Upper lobe of left lung (tissue), 6 donors: ENCODE measurements around the gene AUP1. TPM values are rescaled to one million over a fixed set of nuclear protein-coding genes. Genes with fewer than 3 reads are reported as not detected.

Source experiments
- ATAC-seq, 2 donors: fragments of 200-7000 bp; cut with Tn5 transposase; one replicate each; pipeline ENCODE4 v1.9.1; 2022; ENCODE audit warnings: mild to moderate bottlenecking in 2 of 2, moderate library complexity in 2 of 2; ENCODE audit not compliant: low FRiP score in 2 of 2
- DNase-seq, 2 donors: peaks; one replicate each; pipeline ENCODE4 v3.0.0-alpha.2; 2019 to 2020
- H3K27ac ChIP-seq, 4 donors: fragments of 200-600 bp; sonication (generic); one replicate each; pipeline ENCODE4 v1.5.1; 2016 to 2019
- H3K27me3 ChIP-seq, 4 donors: fragments of 200-600 bp; sonication (generic); one replicate each; pipeline ENCODE4 v1.5.1; 2017 to 2019
- H3K36me3 ChIP-seq, 4 donors: fragments of 200-600 bp; sonication (generic); one replicate each; pipeline ENCODE4 v1.5.1; 2016 to 2019
- H3K4me1 ChIP-seq, 4 donors: fragments of 200-600 bp; sonication (generic); one replicate each; pipeline ENCODE4 v1.5.1; 2018 to 2019
- H3K4me3 ChIP-seq, 4 donors: fragments of 200-600 bp; sonication (generic); one replicate each; pipeline ENCODE4 v1.5.1; 2017 to 2019; ENCODE audit warnings: mild to moderate bottlenecking in 2 of 4, moderate library complexity in 1 of 4
- H3K9me3 ChIP-seq, 4 donors: fragments of 200-600 bp; sonication (generic); one replicate each; pipeline ENCODE4 v1.5.1; 2018 to 2019
- EP300 ChIP-seq, 4 donors: sonication (generic); formaldehyde crosslinking; IDR thresholded peaks; one replicate each; pipeline ENCODE4 v1.5.1; 2017; ENCODE audit warnings: antibody characterized with exemption in 4 of 4, control low read depth in 2 of 4
- POLR2A ChIP-seq, 4 donors: fragments of 450-650 bp; IDR thresholded peaks; one replicate each; pipeline ENCODE4 v1.5.1; 2016 to 2017; ENCODE audit warnings: antibody characterized with exemption in 4 of 4, mild to moderate bottlenecking in 2 of 4
- POLR2AphosphoS5 ChIP-seq, 2 donors: sonication (generic); formaldehyde crosslinking; IDR thresholded peaks; one replicate each; pipeline ENCODE4 v1.5.1; 2017; ENCODE audit warnings: antibody characterized with exemption in 2 of 2
- whole genome bisulfite sequencing, 2 donors: methylation state at CpG; one replicate each; pipeline ENCODE4 v1.1.5; 2017 to 2018; 5-methylcytosine and 5-hydroxymethylcytosine counted together
- total RNA-seq, 6 donors: library from RNA; depleted of rRNA in 4 of 6; stranded (reverse); fragments of >200 nt in 4 of 6; gene quantifications; one replicate each; pipeline versions ENCODE4 v1.1.0 to v1.2.1, GENCODE V29; 2016 to 2021
- TF ChIP-seq, protein P1 (sequence below), 6 experiments: fragments of 450-650 bp in 4 of 6; fragments of 200-600 bp in 2 of 6; sonication (generic) in 2 of 6; IDR thresholded peaks; one replicate each; pipeline ENCODE4 v1.5.1; 2016 to 2019; ENCODE audit warnings: antibody characterized with exemption in 6 of 6
- donor health status: DM: no; HTN: no; CAD: no; lungs with moderate emphysema.
- donor health status: DM: no; HTN: yes; CAD: no; lungs with severe emphysema.

AUP1 gene
- total RNA-seq, 6 donors from 2014 or later: 93.4 to 337 (median 125) TPM

DNA sequence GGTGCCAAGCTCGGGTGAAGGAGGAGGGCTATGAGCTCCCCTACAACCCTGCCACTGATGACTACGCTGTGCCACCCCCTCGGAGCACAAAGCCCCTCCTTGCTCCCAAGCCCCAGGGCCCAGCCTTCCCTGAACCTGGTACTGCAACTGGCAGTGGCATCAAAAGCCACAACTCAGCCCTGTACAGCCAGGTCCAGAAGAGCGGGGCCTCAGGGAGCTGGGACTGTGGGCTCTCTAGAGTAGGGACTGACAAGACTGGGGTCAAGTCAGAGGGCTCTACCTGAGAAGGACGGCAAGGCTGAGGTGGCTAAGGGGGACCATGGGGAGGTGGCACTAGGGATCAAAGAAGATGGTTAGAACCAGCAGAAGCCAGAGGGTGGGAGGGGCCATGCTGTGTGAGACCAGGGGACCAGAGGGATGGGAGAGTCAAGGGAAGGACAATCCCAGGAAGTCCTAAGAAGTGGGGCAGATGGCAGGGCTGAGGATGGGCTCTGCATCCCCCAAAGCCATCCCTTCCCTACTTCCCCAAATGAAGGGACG, 27.4 kb upstream of the AUP1 start:
- H3K36me3 ChIP-seq: peaks cover 0 to 9% (median 7%) of the 10 kb centered on the region in 4 donors
- H3K27me3 ChIP-seq: no peaks in the 10 kb centered on the region
- DNase-seq (no peak), ATAC-seq (no peak)
- TF ChIP-seq POLR2A (IDR thresholded peaks at IDR 0.05) (no peak), EP300 (IDR thresholded peaks at IDR 0.05) (no peak), POLR2AphosphoS5 (IDR thresholded peaks at IDR 0.05) (no peak)
- TF ChIP-seq, protein P1, sequence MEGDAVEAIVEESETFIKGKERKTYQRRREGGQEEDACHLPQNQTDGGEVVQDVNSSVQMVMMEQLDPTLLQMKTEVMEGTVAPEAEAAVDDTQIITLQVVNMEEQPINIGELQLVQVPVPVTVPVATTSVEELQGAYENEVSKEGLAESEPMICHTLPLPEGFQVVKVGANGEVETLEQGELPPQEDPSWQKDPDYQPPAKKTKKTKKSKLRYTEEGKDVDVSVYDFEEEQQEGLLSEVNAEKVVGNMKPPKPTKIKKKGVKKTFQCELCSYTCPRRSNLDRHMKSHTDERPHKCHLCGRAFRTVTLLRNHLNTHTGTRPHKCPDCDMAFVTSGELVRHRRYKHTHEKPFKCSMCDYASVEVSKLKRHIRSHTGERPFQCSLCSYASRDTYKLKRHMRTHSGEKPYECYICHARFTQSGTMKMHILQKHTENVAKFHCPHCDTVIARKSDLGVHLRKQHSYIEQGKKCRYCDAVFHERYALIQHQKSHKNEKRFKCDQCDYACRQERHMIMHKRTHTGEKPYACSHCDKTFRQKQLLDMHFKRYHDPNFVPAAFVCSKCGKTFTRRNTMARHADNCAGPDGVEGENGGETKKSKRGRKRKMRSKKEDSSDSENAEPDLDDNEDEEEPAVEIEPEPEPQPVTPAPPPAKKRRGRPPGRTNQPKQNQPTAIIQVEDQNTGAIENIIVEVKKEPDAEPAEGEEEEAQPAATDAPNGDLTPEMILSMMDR (IDR thresholded peaks at IDR 0.05): no peak
- WGBS, 2 donors: 86 to 93% methylated on average over 2 to 6 of the region's 6 CpGs
- no peak overlapping the region for H3K4me3 ChIP-seq
- H3K27ac ChIP-seq: no peak overlapping the region
- H3K9me3 ChIP-seq: no peaks in the 10 kb centered on the region
- H3K4me1 ChIP-seq: peaks cover 11 to 25% (median 12%) of the 10 kb centered on the region in 4 donors

DNA sequence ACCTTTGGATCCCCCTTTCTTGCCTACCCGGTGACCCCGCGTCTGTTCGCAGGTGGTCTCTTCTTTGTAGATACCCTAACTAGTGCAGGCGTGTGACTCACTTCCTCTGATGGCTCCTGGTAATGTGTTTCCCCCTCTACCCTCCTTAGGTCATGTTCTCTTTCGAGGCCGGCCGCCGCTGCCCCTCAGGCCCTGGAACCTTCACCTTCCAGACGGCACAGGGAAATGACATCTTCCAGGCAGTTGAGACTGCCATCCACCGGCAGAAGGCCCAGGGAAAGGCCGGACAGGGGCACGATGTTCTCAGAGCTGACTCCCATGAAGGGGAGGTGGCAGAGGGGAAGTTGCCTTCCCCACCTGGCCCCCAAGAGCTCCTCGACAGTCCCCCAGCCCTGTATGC, 26.7 kb upstream of the AUP1 start:
- Histone ChIP-seq H3K4me3 (peak overlapping the region in 3 of 4 donors; percentile 70 to 97 (median 73)), H3K27me3 (no peaks in the 10 kb centered on the region), H3K9me3 (no peaks in the 10 kb centered on the region), H3K27ac (peak overlapping the region in 2 of 4 donors; percentile 88 to 89), H3K36me3 (peaks cover 0 to 9% (median 7%) of the 10 kb centered on the region in 4 donors), H3K4me1 (peaks cover 11 to 25% (median 12%) of the 10 kb centered on the region in 4 donors)
- 77 to 87% methylated on average over 10 to 14 of the region's 14 CpGs for WGBS, 2 donors
- DNase-seq (peak in 1 of 2 donors; percentile 80), ATAC-seq (no peak)
- no peak for TF ChIP-seq POLR2AphosphoS5 (IDR thresholded peaks at IDR 0.05)
- TF ChIP-seq EP300 (IDR thresholded peaks at IDR 0.05): no peak
- TF ChIP-seq POLR2A (IDR thresholded peaks at IDR 0.05): no peak
- TF ChIP-seq, protein P1 (IDR thresholded peaks at IDR 0.05): no peak

DNA sequence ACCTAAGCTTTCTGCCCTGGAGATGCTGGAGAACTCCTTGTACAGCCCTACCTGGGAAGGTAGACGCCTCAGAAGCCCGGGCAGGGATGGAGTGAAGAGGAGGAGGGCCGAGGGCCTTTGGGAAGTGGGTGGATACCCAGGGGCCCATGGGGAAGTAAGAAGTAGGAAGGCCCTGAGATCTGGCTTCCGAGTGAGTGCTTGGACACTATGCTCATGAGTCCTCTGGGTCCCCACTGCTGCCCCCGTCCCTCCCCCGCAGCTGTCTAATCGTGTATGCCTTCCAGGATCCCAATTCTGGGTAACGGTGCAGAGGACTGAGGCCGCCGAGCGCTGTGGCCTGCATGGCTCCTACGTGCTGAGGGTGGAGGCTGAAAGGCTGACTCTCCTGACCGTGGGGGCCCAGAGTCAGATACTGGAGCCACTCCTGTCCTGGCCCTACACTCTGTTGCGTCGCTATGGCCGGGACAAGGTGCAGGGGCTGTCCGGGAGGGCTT, 26.2 kb upstream of the AUP1 start:
- peak overlapping the region; percentile 68 to 97 (median 72) for H3K4me3 ChIP-seq
- WGBS, 2 donors: 52 to 69% methylated on average over 11 to 17 of the region's 17 CpGs
- peak overlapping the region; percentile 87 to 89 (median 88) for H3K27ac ChIP-seq
- H3K9me3 ChIP-seq: no peaks in the 10 kb centered on the region
- no peaks in the 10 kb centered on the region for H3K27me3 ChIP-seq
- peak; percentile 61 to 79 for DNase-seq
- H3K4me1 ChIP-seq: peaks cover 11 to 25% (median 12%) of the 10 kb centered on the region in 4 donors
- ATAC-seq: peak in 1 of 2 donors; percentile 28
- TF ChIP-seq POLR2A (IDR thresholded peaks at IDR 0.05) (no peak), EP300 (IDR thresholded peaks at IDR 0.05) (no peak), POLR2AphosphoS5 (IDR thresholded peaks at IDR 0.05) (no peak)
- TF ChIP-seq, protein P1 (IDR thresholded peaks at IDR 0.05): no peak
- peaks cover 0 to 9% (median 7%) of the 10 kb centered on the region in 4 donors for H3K36me3 ChIP-seq

DNA sequence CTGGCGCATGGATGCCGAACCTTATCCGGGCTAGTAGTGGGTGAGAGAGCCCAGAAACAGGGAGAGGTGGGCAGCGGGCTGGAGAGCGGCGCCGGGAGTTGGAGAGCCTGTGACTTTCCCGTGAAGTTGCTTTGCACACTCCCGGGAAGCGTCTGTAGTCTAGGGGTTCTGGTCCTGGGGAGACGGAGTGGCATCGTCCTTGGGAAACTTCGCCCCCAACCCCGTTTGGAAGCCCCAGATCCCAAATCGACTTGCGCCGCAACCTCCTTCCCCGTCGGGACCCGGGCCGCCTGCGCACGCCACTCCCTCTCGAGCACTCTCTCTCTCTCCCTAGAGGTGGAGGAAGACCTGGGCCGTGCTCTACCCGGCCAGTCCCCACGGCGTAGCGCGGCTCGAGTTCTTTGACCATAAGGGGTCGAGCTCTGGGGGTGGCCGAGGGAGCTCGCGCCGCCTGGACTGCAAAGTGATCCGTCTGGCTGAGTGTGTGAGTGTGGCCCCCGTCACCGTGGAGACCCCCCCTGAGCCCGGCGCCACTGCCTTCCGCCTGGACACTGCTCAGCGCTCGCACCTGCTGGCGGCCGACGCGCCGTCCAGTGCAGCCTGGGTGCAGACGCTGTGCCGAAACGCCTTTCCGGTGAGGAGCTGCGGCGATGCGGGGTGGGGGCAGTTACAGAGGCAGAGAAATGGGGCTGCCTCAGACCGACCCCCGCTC, 25.5 kb upstream of the AUP1 start:
- ATAC-seq (peak; percentile 69 to 86), DNase-seq (peak; percentile 63 to 92)
- Histone ChIP-seq H3K36me3 (peaks cover 0 to 9% (median 7%) of the 10 kb centered on the region in 4 donors), H3K4me3 (peak overlapping the region; percentile 68 to 97 (median 72)), H3K27me3 (no peaks in the 10 kb centered on the region), H3K4me1 (peaks cover 11 to 28% (median 13%) of the 10 kb centered on the region in 4 donors), H3K27ac (peak overlapping the region; percentile 87 to 89 (median 88)), H3K9me3 (no peaks in the 10 kb centered on the region)
- 2 to 7% methylated on average over 41 to 47 of the region's 58 CpGs for WGBS, 2 donors
- TF ChIP-seq POLR2AphosphoS5 (IDR thresholded peaks at IDR 0.05): no peak
- TF ChIP-seq, protein P1 (IDR thresholded peaks at IDR 0.05): peak in 3 of 6 experiments; percentile 8 to 33 (median 24)
- no peak for TF ChIP-seq EP300 (IDR thresholded peaks at IDR 0.05)
